Measurements from ENCODE around the gene WDR7.
A peak's percentile ranks its signal among the peaks of the same experiment; 100 is the strongest.

The WDR7 gene

GRCh38 chr18:56715121-56715520 is 64.0 kb downstream of the WDR7 start:
- H3K9me2 ChIP-seq (replicated peaks; ENCODE audit: insufficient read depth, low read length) = no peaks in the 10 kb centered on the region
- H3K27me3 ChIP-seq (replicated peaks; ENCODE audit: insufficient read depth, low read length) = no peaks in the 10 kb centered on the region
- H3K4me1 ChIP-seq (ENCODE audit: low read length) = peaks cover 5% of the 10 kb centered on the region; the same call in 1 of the 2 replicates
- DNase-seq = no peak
- H3K4me2 ChIP-seq (ENCODE audit: low read depth, low read length) = no peak overlapping the region
- no peak overlapping the region for H3K4me3 ChIP-seq (ENCODE audit: low read length)
- no peak overlapping the region for H2AFZ ChIP-seq (ENCODE audit: low read length)
- H3K9me3 ChIP-seq (replicated peaks; ENCODE audit: insufficient read depth, low read length) = no peaks in the 10 kb centered on the region
- no peak for TF ChIP-seq CTCF (IDR thresholded peaks at IDR 0.05; ENCODE audit: low read length)
- no peak for TF ChIP-seq EZH2 (optimal IDR thresholded peaks at IDR 0.05; ENCODE audit: low read depth, low read length)
- TF ChIP-seq EZH2phosphoT487 (IDR thresholded peaks at IDR 0.05; ENCODE audit: low read length) = no peak
- no peaks in the 10 kb centered on the region for H3K36me3 ChIP-seq (replicated peaks; ENCODE audit: insufficient read depth, low read length)
- H3K9ac ChIP-seq (ENCODE audit: low read length) = no peak overlapping the region
- no peak overlapping the region for H3K27ac ChIP-seq (ENCODE audit: low read length)
- H3K79me2 ChIP-seq (ENCODE audit: low read length) = no peaks in the 10 kb centered on the region
- H3F3A ChIP-seq (ENCODE audit: insufficient read depth, low read length) = no peaks in the 10 kb centered on the region
- H4K20me1 ChIP-seq (ENCODE audit: insufficient read depth, low read length) = no peaks in the 10 kb centered on the region

GRCh38 chr18:56716692-56717146 is 65.6 kb downstream of the WDR7 start:
- no peak overlapping the region for H3K27ac ChIP-seq (ENCODE audit: low read length)
- TF ChIP-seq EZH2 (optimal IDR thresholded peaks at IDR 0.05; ENCODE audit: low read depth, low read length) (no peak), CTCF (IDR thresholded peaks at IDR 0.05; ENCODE audit: low read length) (no peak), EZH2phosphoT487 (IDR thresholded peaks at IDR 0.05; ENCODE audit: low read length) (no peak)
- no peaks in the 10 kb centered on the region for H3K9me2 ChIP-seq (replicated peaks; ENCODE audit: insufficient read depth, low read length)
- no peak overlapping the region for H2AFZ ChIP-seq (ENCODE audit: low read length)
- H3K4me2 ChIP-seq (ENCODE audit: low read depth, low read length) = peak overlapping the region; percentile 27; the same call in 1 of the 2 replicates
- H3K27me3 ChIP-seq (replicated peaks; ENCODE audit: insufficient read depth, low read length) = no peaks in the 10 kb centered on the region
- DNase-seq = peak; percentile 24
- no peak overlapping the region for H3K4me3 ChIP-seq (ENCODE audit: low read length)
- H3K4me1 ChIP-seq (ENCODE audit: low read length) = peaks cover 5% of the 10 kb centered on the region; the same call in 1 of the 2 replicates
- H3K36me3 ChIP-seq (replicated peaks; ENCODE audit: insufficient read depth, low read length) = no peaks in the 10 kb centered on the region
- no peaks in the 10 kb centered on the region for H4K20me1 ChIP-seq (ENCODE audit: insufficient read depth, low read length)
- no peak overlapping the region for H3K9ac ChIP-seq (ENCODE audit: low read length)
- H3F3A ChIP-seq (ENCODE audit: insufficient read depth, low read length) = no peaks in the 10 kb centered on the region
- H3K79me2 ChIP-seq (ENCODE audit: low read length) = no peaks in the 10 kb centered on the region
- no peaks in the 10 kb centered on the region for H3K9me3 ChIP-seq (replicated peaks; ENCODE audit: insufficient read depth, low read length)

GRCh38 chr18:56721031-56721430 is 69.9 kb downstream of the WDR7 start:
- TF ChIP-seq CTCF (IDR thresholded peaks at IDR 0.05; ENCODE audit: low read length) (no peak), EZH2 (optimal IDR thresholded peaks at IDR 0.05; ENCODE audit: low read depth, low read length) (no peak)

More at GRCh38 chr18:56721031-56721430, 69.9 kb downstream of the WDR7 start:
- no peaks in the 10 kb centered on the region for H4K20me1 ChIP-seq (ENCODE audit: insufficient read depth, low read length)
- H3K4me1 ChIP-seq (ENCODE audit: low read length) = peaks cover 5% of the 10 kb centered on the region; the same call in 1 of the 2 replicates
- no peak overlapping the region for H3K4me3 ChIP-seq (ENCODE audit: low read length)
- H3K9me3 ChIP-seq (replicated peaks; ENCODE audit: insufficient read depth, low read length) = no peaks in the 10 kb centered on the region
- H3K9ac ChIP-seq (ENCODE audit: low read length) = no peak overlapping the region
- no peak overlapping the region for H3K27ac ChIP-seq (ENCODE audit: low read length)
- H3K4me2 ChIP-seq (ENCODE audit: low read depth, low read length) = no peak overlapping the region
- no peak overlapping the region for H2AFZ ChIP-seq (ENCODE audit: low read length)
- H3K27me3 ChIP-seq (replicated peaks; ENCODE audit: insufficient read depth, low read length) = no peaks in the 10 kb centered on the region
- H3K79me2 ChIP-seq (ENCODE audit: low read length) = no peaks in the 10 kb centered on the region
- no peaks in the 10 kb centered on the region for H3K9me2 ChIP-seq (replicated peaks; ENCODE audit: insufficient read depth, low read length)
- no peaks in the 10 kb centered on the region for H3F3A ChIP-seq (ENCODE audit: insufficient read depth, low read length)
- H3K36me3 ChIP-seq (replicated peaks; ENCODE audit: insufficient read depth, low read length) = no peaks in the 10 kb centered on the region
- DNase-seq = no peak
